Left hindlimb (tissue), 1 donor: ENCODE data around the gene TTLL6.
"Not testable (repeated sequence)": the region's sequence is repeated elsewhere in the genome, so short reads cannot be mapped to it uniquely, and the experiment has no call there.

Experiments
- DNase-seq: peaks from one replicate; pipeline ENCODE4 v3.0.0-alpha.2; 2018

TTLL6 gene

DNA sequence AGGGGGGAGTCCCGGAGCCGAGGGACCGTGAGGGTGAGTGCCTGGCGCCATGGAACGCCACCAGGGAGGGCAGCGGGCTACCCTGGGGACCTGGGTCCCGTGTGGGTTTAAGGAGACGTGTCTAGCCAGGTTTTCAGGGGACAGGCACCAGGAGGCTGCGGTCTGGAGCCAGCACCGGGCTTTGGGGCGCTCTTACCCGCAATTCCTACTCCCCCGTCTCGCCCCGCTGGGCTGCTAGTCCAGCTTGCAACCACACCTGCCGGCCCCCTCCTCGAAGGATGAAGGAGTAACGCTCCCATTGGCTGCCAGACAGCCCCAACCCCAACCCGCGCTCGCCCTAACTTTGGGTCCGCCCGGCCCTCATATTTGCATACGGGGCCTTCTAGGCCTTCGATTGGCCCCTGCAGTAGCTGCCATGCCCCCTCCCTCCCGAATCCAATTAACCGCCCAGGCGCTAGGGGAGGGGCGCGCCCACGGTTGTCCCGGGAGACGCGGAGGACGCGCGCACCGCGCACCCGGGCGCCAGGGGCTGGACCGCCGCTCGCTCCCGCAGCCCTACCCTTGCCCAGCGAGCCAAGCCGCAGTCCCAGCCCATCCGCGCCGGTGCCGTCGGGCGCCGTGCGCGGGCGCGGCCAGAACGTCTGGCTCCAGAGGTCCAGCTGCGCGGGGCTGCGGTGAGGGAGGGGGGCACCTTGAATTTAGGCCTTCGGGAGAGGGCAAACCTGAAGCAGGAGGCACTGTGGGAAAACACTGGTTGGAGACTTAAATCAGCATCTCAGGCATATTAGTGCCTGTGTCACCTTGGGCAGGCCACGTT lies at the start of gene TTLL6:
Gene TTLL6 (minus strand): TSS at position 456 of the 817 bp plus-strand sequence. CDS start 157 bp downstream, at position 299.
- peak; percentile 77 for DNase-seq

DNA sequence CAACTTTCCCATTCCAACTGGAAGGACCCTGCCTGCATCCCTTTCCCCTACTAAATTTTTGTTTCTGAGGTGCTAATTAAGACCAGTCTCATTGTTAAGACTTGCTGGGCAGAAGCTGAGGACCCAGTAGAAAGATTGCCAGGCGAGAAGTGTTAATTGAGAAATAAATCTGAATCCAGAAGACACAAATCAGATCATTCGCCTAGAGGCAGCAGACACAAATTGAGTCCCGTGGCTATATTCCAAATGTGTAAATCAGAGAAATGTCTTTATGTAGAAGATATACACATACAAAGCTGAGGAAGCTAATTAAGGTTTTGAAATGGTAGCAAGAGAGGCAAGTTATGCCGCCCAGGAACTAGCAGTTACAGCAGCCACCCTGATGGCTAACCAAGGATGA lies 43.4 kb upstream of the TTLL6 start:
- no peak for DNase-seq

GRCh38 chr17:48860034-48860433 lies 43.0 kb upstream of the TTLL6 start:
- DNase-seq: no peak

- DNase-seq: no peak
Observed at GRCh38 chr17:48856122-48856821, 39.2 kb upstream of the TTLL6 start.

DNA sequence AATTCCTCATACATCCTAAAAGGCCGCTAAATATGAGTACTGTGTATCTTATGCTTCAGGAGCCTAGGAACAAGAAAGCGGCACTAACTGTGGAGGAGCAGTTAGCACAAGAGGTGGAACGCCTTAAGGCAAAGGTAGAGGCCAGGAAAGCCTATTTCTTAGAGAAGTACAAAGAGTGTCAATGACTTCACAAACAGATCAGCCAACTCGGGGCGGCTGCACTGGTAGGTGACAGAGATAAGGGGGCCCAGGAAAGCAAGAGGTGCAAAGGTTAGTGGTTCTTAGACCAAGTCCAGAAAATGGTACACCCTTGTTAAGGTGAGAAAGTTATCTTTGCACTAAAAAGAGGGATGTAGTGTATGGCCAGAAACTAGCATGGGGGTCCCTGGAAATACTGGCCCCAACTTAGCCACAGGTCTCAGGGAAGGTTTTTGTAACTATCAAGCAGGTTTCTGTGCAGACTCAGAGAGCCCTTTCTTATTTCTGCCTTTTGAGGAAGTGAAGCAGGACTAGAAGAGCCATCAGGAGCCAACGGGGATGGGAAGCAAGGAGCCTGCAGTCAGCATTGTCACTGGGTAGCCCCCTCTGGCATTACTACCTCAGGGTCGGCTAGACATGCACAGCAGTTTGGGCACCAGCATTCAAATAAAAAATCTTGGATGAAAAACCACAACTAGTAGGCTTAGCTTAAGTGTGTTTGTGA lies 37.9 kb upstream of the TTLL6 start:
- no peak for DNase-seq

GRCh38 chr17:48850792-48851323 lies 33.8 kb upstream of the TTLL6 start:
- no peak for DNase-seq

DNA sequence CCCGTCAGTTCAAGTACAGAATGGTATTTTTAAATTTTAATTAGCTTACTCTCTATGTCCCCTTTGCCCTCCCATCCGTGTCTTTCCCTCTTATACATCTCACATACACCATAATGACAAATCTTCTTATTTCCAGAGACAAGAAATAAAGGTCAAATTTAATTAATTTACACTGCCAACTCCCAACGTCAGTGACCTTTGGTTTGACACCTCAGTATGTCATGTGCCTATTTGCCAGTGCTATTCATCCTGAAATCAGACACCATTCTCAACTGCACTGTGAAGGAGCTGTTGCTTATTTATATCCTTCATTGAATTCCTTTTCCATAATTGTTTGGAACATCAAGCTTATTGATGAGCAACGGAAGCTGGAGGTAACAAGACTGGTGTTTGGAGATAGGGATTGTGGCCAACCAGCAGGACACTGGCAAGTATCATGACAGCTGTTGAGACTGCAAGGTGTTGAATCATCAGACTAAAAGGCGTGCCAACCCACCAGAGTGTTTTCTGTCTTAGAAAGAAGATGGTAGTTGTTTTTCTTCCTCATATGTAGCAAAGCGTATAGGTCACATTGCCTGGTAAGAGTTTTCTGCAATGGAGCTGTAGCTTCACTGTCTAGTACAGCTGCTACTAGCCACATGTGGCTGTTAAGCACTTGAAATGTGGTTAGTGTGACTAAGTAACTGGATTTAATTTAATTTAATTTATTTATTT lies 26.3 kb upstream of the TTLL6 start:
- no peak for DNase-seq

- no peak for DNase-seq
Observed at GRCh38 chr17:48842746-48843145, 25.7 kb upstream of the TTLL6 start.

DNA sequence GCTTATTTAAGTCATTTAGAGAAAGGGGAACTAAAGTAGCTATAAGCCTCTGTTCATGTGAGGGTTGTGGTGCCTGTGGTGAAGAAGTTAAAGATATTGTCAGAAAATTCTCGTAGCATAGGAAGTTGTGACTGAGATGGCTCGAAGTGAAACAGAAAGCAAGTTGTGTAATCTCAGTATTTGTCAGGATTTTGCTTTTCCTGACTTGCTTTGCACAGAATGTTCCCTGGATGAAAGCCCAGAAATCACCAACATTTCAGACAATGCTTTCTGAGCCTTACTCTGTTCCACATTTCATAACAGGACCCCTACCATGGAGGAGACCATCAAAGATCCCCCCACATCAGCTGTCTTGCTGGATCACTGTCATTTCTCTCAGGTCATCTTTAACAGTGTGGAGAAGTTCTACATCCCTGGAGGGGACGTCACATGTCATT lies 24.4 kb upstream of the TTLL6 start:
- no peak for DNase-seq

- no peak for DNase-seq
Observed at GRCh38 chr17:48840441-48840840, 23.4 kb upstream of the TTLL6 start.

DNA sequence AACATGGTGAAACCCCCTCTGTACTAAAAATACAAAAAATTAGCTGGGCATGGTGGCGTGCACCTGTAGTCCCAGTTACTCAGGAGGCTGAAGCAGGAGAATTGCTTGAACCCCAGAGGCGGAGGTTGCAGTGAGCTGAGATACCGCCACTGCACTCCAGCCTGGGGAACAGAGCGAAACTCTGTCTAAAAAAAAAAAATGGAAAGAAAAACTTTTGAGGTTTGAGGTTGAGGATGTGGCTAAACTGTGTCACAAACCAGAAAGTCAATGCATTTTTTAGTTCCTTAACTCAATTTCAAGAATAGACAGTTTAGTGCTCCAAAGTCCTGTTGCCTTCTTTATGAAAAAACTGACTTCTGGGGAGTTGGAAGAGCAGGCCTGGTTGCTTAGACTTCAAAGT lies 20.4 kb upstream of the TTLL6 start:
- not testable (repeated sequence) for DNase-seq

GRCh38 chr17:48835971-48836370 lies 18.9 kb upstream of the TTLL6 start:
- DNase-seq: no peak

- DNase-seq: no peak
Observed at GRCh38 chr17:48834973-48835372, 17.9 kb upstream of the TTLL6 start.

- no peak for DNase-seq
Observed at GRCh38 chr17:48831549-48831883, 14.5 kb upstream of the TTLL6 start.

DNA sequence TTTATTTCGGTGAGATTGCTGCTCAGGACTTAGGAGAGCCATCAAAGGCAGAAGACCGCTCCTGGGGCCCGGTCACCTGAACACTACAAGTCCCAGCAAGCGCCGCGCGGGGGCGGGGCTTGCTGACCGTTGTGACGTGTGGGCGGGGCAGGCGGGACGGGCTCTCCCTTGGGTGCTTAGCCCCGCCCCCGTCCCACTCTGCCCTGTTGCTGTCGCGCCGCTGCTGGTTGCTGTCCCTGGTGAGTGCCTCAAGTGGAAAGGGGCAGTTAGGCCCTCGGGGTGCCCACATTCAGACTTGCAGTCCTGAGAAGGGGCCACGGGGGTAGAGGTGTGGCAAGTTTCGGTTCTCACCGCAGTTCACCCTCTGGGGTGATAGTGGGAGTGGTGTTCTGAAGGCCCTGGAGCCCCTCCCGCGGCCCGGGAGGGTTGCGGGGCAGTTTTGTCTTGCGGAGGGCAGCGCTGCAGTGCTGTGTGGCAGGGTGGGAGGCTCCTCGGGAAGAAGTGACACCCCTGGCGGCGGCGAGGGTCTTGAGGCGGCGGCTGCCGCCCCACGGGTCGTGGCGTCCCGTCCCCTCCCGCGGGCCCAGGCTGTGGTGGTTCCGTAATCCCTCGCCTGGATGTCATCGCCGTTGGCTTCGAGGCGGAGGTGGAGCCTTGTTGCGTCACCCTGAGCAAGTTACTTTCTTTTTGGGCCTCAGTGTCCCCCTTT lies 14.0 kb upstream of the TTLL6 start, which contains the start of gene CALCOCO2:
Gene CALCOCO2 (plus strand): TSS at position 196 of the 709 bp plus-strand sequence. CDS start 10,673 bp downstream, outside the sequence.
- peak; percentile 92 for DNase-seq

DNA sequence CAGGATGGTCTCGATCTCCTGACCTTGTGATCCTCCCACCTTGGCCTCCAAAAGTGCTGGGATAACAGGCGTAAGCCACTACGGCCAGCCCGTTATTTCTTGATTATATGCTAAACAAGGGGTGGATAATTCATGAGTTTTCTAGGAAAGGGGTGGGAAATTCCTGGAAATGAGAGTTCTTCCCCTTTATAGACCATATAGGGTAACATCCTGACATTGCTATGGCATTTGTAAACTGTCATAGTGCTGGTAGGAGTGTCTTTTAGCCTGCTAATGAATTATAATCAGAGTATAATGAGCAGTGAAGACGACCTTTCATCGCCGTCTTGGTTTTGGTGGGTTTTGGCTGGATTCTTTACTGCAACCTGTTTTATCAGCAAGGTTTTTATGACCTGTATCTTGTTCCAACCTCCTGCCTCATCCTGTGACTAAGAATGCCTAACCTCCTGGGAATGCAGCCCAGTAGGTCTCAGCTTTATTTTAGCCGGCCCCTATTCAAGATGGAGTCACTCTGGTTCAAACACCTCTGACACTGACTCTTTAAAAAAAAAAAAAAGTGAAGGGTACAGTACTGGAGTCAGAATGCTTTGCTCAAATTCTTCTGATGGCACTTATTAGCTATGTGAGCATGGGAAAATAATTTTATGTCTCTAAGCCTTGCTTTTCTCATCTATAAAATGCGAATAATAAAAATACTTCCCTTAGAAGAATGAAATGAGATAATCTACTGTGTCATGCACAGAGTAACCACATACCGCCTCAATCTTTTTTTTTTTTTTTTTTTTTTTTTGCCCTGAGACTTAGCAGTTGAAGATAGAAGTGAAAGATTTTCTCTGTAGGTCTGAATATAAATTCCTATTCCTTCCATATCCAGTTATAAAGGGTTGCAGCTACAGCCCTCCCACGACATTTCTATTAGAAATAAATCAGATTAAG lies 8.7 kb upstream of the TTLL6 start:
- no peak for DNase-seq

DNA sequence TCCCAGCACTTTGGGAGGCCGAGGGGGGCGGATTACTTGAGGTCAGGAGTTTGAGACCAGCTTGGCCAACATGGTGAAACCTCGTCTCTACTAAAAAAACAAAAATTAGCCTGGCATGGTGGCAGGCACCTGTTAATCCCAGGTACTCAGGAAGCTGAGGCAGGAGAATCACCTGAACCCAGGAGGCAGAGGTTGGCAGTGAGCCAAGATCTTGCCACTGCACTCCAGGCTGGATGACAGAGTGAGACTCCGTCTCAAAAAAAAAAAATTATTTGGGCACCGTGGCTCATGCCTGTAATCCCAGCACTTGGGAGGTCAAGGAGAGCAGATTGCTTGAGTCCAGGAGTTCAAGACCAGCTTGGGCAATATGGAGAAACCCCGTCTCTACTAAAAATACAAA lies 3.9 kb upstream of the TTLL6 start:
- DNase-seq: not testable (repeated sequence)

GRCh38 chr17:48819466-48819865 lies 2.4 kb upstream of the TTLL6 start:
- no peak for DNase-seq

DNA sequence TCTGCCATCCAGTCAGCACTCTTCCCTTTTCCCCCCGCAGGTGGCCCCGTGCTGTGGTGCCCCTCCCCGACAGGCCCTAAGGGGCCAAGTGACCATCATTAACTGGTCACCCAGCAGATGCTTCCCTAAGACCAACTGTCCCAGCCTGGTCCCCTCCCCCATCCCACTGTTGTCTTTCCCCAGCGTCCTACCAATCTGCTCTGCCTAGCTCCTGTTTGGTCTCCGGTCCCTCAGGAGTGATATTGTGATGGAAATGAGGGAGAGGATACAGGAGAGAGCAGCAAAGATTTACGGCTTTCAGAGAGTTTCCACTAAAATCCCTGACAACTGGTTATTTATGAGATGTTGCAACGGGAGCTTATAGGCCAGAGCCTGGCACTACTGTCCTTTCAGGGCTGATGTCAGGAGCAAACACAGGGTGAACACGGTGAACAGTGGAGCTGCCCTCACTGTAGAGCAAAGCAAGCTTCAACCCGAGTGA lies 1.4 kb upstream of the TTLL6 start:
- no peak for DNase-seq

- no peak for DNase-seq
Observed at GRCh38 chr17:48816438-48816773, 623 bp downstream of the TTLL6 start.

DNA sequence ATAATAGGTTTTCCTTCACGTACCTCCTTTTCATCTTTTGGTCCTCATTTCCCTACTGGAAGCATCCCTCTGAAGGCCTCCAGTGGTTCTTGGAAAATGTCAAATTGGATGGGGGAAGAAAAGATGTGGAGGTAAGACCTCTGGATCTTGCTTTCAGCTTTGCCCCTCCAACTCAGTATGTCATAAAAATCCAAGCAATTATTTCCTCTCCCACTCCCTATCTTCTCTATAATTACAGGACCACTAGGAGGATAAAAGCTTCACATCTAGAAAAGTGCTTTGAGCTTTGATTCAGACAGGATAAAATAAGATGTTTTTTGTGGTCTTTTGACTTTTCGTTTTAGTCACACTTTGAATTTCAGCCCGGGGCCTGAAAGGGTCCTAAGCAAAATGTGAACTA lies 1.7 kb downstream of the TTLL6 start:
- DNase-seq: no peak
